Spleen (tissue), 7 donors: ENCODE results near the gene CYP4Z1.
"Not testable (repeated sequence)": the region's sequence is repeated elsewhere in the genome, so short reads cannot be mapped to it uniquely, and the experiment has no call there.

ENCODE experiments used
- CTCF ChIP-seq, 11 experiments: fragments of 200-600 bp in 7 of 11; fragments of 450-650 bp in 4 of 11; sonication (generic) in 4 of 11; IDR thresholded peaks in 8 of 11; conservative IDR thresholded peaks in 3 of 11; 1 replicate in 7 of 11; 2 replicates in 4 of 11; pipeline versions ENCODE4 v1.4.0 to v1.8.0; 2016 to 2021; ENCODE audit warnings: antibody characterized with exemption in 11 of 11, inconsistent platforms in 4 of 11, mild to moderate bottlenecking in 1 of 11
- POLR2A ChIP-seq, 3 donors: fragments of 450-650 bp; IDR thresholded peaks; one replicate each; pipeline ENCODE4 v1.5.1; 2017; ENCODE audit warnings: antibody characterized with exemption in 3 of 3, mild to moderate bottlenecking in 1 of 3
- donor health status: DM: no; HTN: no; CAD: no; lungs with moderate emphysema.
- donor health status: DM: no; HTN: no; CAD: no.
- donor health status: DM: no; HTN: no; CAD: no.

GRCh38 chr1:47149162-47149561 is 82.1 kb downstream of the CYP4Z1 start:
- not testable (repeated sequence) for TF ChIP-seq POLR2A (IDR thresholded peaks at IDR 0.05); CTCF (IDR thresholded peaks at IDR 0.05 in 8 of 11, conservative IDR thresholded peaks at IDR 0.05 in 3 of 11)
